ENCODE data around the gene PRXL2A. TPM values are rescaled to one million over a fixed set of nuclear protein-coding genes. Genes with fewer than 3 reads are reported as not detected.

Gene PRXL2A
- total RNA-seq, 2 donors from 2014 or later: 42.8 to 81.2 TPM

DNA sequence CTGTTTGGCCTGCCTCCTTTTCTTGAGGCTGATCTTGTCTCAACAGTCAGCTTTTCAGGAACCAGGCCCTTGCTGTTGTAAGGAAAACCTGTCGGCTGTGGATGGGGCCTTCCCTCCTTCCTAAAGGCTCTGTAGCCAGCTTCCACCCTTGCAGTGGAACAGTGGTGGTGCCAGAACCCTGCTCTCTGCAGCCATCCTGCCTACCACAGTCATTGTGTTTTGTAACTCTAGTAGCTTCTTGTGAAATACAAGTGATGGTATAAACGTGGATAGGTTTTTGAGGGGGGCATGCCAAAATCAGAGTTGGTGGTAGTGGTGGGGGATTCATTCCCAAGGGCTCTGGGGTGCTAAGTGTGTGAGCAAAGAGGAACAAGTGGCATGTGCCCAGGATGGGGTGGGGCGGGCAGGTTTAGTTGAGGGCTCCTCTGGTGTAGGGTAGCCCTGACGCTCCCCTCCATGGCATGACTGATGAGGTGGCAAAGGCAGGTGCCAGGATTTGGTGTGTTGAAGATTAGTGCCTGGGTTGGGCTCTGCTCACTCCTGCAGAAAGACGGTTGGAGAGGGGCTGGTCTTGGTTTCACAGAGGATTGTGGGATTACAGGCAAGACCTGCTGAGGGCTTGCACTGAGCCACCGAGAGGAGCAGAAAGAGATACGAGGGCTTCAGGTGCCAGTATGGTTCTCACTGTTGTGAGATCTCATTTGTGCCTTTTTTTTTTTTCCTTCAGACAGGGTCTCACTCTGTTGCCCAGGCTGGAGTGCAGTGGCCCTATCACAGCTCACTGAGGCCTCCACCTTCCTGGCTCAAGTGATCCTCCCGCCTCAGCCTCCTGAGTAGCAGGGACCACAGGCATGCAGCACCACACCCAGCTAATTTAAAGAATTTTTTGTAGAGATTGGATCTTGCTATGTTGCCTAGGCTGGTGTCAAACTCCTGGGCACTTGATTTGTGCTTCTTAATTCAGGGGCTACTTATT lies 53.1 kb downstream of the PRXL2A start:
- H3K9me3 ChIP-seq: no peaks in the 10 kb centered on the region
- H3K36me3 ChIP-seq: no peaks in the 10 kb centered on the region
- no peak for DNase-seq (ENCODE audit: low spot score)
- H3K27me3 ChIP-seq: no peaks in the 10 kb centered on the region
- H3K27ac ChIP-seq: peak overlapping the region; percentile 73 to 77
- TF ChIP-seq, protein P1, sequence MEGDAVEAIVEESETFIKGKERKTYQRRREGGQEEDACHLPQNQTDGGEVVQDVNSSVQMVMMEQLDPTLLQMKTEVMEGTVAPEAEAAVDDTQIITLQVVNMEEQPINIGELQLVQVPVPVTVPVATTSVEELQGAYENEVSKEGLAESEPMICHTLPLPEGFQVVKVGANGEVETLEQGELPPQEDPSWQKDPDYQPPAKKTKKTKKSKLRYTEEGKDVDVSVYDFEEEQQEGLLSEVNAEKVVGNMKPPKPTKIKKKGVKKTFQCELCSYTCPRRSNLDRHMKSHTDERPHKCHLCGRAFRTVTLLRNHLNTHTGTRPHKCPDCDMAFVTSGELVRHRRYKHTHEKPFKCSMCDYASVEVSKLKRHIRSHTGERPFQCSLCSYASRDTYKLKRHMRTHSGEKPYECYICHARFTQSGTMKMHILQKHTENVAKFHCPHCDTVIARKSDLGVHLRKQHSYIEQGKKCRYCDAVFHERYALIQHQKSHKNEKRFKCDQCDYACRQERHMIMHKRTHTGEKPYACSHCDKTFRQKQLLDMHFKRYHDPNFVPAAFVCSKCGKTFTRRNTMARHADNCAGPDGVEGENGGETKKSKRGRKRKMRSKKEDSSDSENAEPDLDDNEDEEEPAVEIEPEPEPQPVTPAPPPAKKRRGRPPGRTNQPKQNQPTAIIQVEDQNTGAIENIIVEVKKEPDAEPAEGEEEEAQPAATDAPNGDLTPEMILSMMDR (IDR thresholded peaks at IDR 0.05): no peak
- H3K4me1 ChIP-seq: peaks cover 0 to 100% of the 10 kb centered on the region in 2 donors
- H3K4me3 ChIP-seq: no peak overlapping the region

DNA sequence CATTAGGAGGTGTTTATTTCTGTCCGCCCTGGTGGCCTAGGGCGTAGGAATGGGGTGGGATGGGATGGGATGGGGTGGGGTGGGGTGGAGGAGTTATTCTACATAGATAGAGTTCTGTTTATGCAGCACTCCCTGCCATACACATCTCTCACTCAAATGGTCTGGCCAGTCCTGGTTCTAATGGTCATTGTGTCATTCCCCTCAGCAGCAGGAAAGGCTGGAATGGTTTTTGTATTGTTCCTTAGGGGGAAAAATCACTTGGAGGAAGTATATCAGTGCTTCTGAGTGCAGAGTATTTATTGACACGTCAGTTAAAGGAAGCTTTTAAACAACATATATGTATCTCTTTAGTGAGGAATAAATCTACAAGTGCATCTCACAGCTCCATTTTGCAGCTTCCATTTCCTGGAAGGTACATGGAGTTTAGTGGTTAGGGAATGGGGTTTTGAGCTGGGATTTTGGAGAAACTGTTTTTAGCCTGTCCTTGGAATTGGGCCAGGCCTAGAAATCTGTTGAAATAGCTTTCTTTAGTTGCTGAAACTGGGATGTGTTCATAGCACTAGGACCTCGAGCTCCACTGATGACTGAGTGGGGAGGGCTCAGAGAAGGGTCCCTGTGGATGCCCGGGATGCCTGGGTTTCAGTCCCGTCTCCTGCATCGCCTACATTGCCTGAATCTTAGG lies 54.1 kb downstream of the PRXL2A start:
- Histone ChIP-seq H3K27me3 (no peaks in the 10 kb centered on the region), H3K4me3 (no peak overlapping the region), H3K27ac (peak overlapping the region; percentile 73 to 77), H3K9me3 (no peaks in the 10 kb centered on the region), H3K4me1 (peaks cover 0 to 100% of the 10 kb centered on the region in 2 donors), H3K36me3 (no peaks in the 10 kb centered on the region)
- TF ChIP-seq, protein P1 (IDR thresholded peaks at IDR 0.05): no peak
- no peak for DNase-seq (ENCODE audit: low spot score)

DNA sequence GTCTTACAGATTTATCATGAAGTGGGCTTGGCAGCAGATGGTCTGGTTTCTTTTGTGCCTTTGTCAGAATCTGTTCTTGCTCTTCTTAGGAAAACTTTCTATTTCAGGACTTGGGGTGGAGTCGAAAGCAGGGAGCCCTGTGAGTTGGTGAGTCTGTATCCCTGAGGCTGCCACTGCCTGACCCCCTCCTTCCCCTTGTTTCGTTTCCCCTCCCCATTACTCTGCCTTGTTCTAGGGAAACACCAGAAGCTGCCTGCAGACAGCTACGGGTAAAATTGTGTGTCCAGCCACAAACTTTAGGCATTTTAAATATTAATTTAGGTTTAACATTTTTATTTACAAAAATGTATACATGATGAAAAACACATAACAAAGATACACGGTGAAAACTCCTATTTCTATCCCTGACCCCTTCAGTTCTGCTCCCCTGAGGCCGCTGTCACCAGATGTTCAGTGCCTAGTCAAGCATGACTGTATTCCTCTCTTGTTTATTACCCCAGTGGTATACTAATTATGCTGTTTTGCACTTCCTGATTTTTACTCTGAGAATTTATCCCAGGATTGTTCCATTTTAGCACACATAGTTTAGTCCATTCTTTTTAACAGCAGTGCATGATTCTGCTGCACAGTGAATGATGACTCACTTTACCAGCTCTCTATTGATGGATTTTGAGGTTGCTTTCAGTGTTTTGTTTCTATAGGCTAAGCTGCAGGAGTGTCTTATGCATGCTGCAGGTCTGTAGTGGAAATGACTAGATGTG lies 54.8 kb downstream of the PRXL2A start:
- Histone ChIP-seq H3K27ac (peak overlapping the region; percentile 73 to 77), H3K9me3 (no peaks in the 10 kb centered on the region), H3K27me3 (no peaks in the 10 kb centered on the region), H3K36me3 (no peaks in the 10 kb centered on the region), H3K4me1 (peaks cover 0 to 100% of the 10 kb centered on the region in 2 donors), H3K4me3 (no peak overlapping the region)
- TF ChIP-seq, protein P1 (IDR thresholded peaks at IDR 0.05): no peak
- no peak for DNase-seq (ENCODE audit: low spot score)

DNA sequence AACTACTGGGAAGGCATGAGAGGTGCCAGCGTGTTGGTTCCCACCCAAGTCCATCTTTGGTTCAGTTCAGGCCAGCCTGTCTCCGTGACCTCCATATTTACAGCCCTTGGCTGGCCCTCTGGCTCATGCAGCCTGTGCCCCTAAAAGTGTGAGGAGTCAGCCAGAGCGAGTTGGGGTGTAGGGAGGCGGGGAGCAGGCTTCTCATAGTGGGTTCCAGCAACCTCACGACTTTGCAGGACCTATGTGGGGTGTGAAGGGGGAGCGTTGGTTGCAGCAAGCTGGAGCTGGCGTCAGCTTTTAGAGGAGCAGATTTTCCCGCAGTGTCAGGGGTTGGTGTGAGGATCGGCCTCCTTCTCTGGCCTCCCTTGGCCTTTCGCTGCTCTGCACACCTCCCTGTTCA lies 55.5 kb downstream of the PRXL2A start:
- Histone ChIP-seq H3K36me3 (no peaks in the 10 kb centered on the region), H3K9me3 (no peaks in the 10 kb centered on the region), H3K4me1 (peaks cover 0 to 100% of the 10 kb centered on the region in 2 donors), H3K27ac (peak overlapping the region; percentile 73 to 77), H3K4me3 (no peak overlapping the region), H3K27me3 (no peaks in the 10 kb centered on the region)
- DNase-seq (ENCODE audit: low spot score): no peak
- TF ChIP-seq, protein P1 (IDR thresholded peaks at IDR 0.05): no peak

DNA sequence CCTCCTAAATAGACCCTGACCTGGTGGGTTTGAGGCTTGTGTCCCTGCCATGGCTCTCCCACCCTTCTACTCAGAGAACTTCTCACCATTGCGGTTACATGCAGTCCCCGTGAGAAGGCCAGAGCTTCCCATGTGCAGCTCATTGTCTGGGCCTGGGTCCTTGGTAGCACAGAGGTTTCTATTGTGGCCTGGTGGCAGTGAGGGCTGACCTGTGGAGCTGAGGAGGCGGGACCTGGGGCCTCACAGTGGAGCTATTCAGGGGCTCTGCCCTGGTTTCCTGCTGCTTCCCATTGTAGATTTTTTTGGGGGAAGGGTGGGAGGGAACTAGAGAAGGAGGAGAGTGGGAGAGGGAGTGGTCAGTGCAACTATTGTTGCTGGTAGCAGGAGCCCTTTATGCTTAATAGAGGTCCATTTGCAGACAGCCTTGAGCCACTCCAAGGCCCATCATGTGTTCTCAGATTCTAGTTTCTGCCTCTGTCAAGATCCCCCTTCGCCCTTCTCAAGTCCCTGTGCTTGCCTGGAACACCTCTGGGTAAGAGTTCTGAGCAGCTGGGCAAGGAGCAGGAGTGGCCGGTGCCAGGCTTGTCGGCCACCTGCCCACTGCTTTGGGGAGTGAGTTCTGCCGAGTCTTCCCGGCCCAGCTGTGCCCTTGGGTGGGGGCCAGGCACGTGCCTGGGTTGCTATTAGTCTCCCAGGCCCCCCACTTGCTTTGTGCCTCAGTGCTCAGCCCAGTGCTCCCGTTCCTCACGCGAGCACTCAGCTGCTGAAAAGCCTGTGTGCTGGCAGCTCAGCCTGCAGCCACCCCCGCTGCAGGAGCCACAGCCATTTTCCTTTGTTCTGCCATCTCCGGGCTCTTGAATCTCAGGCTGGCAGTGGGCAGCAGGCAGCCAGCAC lies 56.5 kb downstream of the PRXL2A start:
- Histone ChIP-seq H3K4me1 (peaks cover 0 to 100% of the 10 kb centered on the region in 2 donors), H3K27ac (peak overlapping the region; percentile 73 to 77), H3K36me3 (peaks cover 5% of the 10 kb centered on the region), H3K4me3 (peak overlapping the region in 1 of 2 donors; percentile 31), H3K27me3 (no peaks in the 10 kb centered on the region), H3K9me3 (no peaks in the 10 kb centered on the region)
- no peak for DNase-seq (ENCODE audit: low spot score)
- TF ChIP-seq, protein P1 (IDR thresholded peaks at IDR 0.05): no peak
